ENCODE results near the gene COL8A1.

COL8A1 gene

DNA sequence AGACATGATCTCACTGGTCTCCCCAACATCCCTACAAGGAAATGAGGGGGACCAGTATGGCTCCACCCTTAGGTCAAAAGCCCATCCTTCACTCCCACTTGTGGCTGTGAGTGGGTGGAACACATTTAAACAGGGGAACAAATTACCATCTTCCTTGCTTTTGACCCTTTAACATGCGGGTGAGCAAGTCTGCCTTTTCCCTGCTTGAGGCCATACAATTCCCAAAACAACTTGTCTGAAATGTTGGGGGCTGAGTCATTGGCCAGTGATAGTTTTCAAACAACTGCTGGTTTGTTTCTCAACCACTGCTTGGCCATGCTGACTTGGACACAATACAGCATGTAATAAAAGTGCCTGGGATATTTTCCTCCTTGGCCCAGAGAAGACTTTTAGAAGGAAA is 39.6 kb downstream of the COL8A1 start:
- DNase-seq: no peak

DNA sequence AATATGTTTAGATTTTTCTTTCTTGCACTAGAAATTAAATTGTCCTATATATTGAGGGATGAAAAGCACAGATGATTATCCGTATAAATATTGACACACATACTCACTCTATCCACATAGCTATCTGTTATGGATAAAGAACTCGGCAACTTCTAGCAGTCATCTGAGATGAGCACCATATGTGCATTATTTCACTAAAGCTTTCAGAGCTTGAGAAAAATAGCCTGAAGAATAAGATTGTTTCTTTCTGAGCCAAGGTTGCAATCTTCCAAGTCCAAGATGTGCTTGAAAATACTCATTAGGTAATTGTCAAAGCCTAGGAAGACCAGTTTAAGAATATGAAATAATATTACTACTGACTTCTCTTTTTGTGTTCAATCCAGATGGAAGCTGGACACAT is 40.5 kb downstream of the COL8A1 start:
- DNase-seq: no peak

DNA sequence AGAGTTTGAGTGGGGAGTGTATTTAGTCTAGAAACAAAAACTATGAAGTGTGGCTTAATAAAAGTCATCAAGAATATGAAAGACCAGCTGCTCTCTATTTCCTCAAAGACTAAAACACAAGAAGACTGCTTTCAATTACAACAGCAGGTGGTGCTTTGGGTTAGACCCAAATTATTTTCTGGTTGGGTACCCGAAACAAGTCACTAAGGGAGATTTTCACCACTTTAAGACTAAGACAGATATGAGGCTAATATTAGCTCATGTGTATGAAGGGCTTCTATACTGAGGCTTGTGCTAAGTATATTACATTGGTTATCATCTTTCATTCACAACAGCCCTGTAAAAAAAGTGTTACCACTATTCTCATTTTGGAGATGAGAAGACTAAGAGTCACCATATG is 43.1 kb downstream of the COL8A1 start:
- DNase-seq: no peak

DNA sequence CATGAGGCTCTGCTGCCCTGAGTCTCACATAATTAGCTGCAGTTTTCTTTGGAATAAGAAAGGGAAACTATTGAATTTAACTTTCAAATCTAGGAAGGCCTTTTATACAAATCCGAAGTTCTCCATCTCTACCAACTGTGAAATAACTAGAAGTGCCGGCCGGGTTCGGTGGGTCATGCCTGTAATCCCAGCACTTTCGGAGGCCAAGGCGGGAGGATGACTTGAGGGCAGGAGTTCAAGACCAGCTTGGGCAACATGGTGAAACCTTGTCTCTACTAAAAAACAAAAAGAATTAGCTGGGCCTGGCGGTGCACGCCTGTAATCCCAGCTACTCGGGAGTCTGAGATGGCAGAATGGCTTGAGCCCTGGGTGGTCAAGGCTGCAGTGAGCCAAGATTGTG is 43.6 kb downstream of the COL8A1 start:
- no peak for DNase-seq

DNA sequence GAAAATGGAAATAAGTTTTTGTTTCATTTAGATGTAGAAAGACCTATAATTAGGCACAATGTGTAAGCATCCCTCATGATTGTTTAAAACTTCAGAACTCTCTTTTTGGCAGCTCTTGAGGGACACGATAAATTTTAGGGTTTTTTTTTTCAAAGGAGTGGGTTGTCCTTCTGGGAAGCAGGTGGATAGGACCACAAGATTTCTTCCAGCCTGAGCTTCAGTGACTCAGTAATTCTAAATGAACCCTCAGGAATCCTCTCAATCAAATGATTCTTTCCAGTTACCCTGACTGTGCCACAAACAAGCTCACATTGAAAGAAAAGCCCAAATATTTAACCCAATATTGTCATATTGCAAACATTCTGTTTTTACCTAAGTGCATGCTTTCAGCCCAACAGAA is 45.1 kb downstream of the COL8A1 start:
- DNase-seq: no peak

DNA sequence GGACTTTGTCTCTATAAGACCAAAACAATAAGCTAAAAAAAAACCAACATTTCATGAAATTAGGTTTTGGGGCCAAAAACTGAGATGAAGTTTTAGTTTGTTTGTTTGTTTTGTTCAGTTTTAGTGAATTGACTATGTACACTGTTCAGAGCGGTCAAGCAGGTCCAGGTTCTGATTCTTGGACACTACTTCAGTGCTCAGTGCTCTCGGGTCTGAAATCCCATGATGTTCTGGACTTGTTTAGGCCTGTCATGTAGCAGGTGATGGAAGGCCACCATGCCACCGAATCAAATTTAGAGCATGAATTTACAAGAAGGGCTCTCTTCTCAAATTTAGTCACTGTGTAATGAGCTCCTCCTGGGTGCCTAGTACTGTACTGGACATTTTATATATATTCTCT is 45.5 kb downstream of the COL8A1 start:
- DNase-seq: no peak

DNA sequence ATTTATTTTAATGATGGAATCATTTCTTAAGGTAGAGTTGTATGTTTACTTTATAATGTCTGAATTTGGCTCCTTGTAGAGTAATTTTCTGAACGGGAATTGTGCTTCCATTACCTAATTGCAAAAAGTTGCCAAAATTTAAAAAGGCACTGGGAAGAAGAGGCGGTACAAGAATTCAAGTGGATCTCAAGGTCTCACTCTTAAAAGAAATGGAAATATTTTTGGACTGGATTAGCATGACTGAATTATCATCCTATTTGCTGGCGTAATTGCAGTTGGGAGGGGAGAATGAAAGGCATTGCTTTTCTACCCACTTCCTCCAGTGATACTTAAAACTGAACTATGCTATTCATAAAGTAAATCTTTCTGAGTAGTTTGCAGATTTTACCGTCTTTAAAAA is 46.2 kb downstream of the COL8A1 start:
- no peak for DNase-seq

DNA sequence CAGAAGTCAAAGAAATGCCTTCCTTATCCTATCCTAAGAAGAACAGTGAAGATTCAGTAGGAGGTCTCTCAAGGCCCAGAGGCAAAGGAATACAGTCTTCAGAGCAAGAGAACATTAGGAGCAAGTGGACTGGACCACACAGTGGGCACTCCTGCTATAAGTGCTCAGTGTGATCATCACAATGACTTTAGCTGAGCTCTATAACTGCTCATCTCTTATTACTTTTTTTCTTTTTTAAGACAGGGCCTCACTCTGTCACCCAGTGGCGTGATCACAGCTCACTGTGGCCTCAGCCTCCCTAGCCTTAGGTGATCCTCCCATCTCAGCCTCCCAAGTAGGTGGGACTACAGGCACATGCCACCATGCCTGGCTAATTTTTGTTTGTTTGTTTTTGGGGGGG is 48.1 kb downstream of the COL8A1 start:
- no peak for DNase-seq

DNA sequence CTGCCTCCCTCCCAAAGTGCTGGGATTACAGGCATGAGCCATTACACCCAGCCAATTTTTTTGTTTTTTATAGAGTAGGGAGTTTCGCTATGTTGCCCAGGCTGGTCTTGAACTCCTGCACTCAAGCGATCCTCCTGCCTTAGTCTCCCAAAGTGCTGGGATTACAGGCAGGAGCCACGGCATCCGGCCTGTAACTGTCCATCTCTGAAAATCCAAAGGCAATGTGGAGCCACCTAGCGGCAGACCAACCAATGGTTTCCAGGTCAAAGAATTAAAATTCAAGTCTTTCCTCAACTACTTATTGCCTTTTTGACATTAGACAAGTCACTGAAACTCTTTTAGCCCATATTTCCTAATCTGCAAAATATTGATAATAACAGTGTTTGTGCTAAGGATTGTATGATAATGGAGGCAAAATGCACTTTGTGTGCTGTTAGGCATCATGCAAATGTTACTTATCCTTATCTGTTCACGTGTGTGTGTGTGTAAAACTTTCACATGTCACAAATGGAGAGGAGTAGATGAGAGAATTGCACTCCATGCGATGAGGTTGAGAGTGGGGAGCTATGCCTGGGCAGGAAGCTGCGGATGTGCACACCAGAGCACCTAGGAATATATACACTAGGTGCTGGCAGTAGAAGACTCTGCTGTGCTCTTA is 48.7 kb downstream of the COL8A1 start:
- peak; percentile 71 for DNase-seq

DNA sequence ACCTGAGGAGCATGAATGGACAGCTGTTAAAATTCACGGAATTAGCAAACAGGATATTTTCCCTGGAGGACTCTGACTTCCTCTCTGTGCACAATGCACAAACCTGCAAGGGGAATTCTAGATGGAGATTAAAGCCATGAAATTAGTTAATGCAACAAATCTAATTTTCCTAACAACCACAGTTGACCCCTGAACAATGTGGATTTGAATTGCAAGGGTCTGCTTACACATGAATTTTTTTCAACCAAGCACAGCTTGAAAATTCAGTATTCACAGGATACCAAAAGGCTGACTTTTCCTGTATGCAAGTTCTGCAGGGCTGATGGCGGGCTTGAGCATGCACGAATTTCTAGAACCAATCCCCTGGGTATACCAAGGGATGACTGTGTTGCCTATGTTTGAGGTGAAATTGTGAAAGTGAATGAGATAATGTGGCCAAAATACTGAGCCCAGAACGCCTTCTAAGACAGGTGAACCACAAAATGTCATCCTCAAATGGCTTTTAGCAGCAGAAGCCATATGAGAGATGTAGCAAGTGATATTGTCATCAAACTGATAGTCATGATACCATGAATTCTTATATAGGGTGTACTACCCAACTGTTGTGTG is 52.5 kb downstream of the COL8A1 start:
- no peak for DNase-seq

DNA sequence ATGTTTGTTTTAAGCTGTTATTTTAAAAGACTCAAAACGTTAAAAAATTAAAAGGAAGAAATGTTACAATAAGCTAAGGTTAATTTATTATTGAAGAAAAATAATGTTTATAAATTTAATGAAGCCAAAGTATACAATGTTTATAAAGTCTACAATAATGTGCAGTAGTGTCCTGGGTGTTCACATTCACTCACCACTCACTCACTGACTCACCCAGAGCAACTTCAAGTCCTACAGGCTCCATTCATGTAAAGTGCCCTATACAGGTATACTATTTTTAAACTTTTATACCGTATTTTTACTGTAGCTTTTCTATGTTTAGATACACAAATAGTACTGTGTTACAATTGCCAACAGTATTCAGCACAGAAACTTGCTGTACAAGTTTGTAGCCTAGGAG is 55.2 kb downstream of the COL8A1 start:
- DNase-seq: no peak

DNA sequence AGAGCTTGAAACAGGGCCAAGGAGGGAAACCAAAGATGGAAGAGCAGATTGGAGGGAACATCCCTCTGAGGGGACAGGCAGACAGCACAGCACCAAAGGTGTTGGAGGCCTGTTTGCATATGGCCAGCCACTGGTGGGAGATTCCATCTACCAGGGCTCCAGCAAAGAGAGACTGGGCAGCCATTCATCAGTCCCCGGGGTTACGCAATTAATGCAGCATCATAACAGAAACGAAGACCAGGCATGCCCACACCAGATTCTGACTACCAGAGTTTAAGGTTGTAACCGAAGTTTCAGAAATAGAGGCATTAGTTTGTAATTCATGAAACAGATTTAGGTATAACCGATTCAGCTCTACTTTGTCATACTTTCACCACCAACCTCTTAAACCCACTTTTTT is 58.1 kb downstream of the COL8A1 start:
- no peak for DNase-seq

DNA sequence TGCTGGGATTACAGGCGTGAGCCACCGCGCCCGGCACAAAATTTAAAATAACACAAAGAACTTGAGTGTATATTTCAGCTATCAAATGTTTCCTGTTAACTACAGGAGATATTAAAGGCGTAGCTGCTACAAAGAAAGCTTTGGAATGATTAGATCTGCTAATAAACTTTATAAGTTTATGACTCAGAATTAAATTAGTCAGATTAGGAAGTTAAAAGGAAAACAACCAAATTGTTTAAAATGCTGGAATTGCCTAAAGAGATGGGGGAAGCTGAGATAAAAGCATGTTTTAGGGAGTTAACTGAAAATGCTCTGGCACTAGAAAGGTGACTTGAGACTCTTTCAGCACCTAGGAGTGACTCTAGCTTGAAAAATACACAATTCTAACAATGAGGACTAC is 58.9 kb downstream of the COL8A1 start:
- no peak for DNase-seq

DNA sequence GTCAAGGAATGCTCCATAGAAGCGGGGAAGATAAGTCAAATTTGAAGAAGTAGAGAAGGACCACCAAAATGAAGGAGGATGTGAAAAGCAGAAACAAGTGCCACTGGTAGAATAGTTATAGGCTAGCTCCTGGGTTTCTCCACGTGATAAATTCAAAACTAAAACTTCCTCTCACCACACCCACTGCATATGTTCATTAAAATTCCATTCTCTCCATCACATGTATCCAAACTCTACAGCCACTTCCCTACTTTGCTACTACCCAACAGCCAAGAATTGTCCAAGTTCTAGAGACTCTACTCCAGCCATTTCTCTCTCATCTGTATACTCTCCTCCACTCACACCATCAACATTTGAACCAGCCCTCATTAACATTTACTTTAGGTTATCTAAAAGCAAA is 60.5 kb downstream of the COL8A1 start:
- no peak for DNase-seq

DNA sequence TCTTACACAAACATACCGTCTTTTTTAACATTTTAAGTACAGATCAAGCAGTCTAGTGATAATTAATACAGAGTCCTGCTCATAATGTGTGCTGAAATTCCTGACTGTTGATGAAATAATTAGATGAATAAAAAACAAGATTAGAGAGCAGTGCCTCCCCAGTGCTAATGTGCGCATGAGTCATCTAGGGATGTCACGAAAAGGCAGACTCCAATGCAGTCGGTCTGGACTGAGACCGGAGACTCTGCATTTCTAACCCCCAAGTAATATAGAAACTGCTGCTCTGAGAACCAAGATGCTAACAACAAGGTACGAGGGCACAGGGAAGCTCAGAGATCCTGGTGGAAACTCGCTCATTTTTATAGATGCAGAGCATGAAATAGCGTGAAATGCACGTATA is 61.4 kb downstream of the COL8A1 start:
- no peak for DNase-seq

DNA sequence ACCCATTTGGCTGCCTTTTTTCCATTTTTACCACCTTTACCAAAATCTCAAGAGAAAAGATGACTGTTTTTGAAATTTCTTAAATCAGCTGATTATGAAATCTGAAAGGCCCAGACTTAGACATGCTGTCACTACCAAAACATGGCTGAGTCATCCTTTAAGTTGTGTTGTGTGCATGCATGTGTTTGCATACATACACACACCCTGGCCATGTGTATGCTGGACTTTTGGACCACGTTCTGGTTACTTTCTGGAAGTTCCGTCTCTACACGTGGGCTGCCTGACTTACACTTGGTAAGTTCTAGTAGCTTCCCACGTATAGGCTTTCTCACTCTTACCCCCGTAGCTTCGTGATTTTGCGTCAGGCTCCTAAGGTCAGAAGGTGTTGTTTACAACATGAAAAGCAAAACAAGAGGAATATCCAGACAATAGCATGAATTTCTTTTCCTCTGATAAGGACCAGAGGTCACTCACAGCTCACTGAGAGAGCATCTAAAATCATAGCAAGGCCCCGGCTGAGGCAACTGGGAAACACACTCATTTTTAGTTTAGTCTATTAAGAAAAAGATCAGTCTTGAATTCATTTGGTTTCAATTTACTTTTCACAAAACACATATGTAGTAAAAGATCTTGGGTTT is 62.4 kb downstream of the COL8A1 start:
- no peak for DNase-seq

DNA sequence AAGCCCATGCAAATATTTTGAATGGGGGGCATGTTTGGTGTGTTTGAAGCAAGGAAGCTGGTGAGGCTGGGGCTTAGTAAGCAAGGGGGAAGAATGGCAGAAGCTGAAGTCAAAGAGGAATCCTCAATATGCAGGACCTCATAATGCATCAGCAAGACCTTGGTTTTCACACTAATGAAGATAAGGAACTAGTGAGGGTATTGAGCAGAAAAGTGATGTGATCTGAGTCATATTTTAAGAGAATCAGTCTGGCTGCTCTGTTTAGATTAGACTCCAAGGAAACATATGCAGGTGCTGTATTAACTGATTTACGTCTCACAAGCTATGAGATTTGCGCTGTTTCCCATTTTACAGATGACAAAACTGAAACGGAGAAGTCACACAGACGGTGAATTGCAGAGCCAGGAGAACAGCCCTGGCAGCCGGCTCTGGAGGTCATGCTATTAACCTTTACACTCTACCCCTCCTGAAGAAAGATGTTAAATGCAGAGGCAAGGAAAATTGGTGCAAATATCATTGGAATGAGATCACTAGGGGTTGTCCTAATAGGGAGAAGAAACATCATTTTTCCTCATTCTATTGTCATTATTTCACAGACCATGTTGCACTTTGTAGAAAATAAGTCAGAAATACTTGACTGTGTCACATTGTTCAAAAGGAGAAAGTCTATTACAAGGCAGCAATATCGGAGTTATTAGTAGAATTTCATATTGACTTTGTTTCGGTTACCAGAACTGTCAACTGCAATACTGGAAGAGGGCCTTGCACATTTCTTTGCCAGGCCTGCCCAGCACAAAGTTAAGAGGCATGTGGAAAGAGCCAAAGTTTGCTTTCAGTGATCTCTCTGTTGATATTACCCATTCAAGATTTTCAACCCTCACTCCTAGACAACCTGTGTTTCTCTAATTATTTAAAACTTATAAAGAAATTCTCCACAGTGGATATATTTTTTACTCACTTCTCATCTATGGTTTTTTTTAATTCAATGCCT is 64.9 kb downstream of the COL8A1 start:
- DNase-seq: no peak

DNA sequence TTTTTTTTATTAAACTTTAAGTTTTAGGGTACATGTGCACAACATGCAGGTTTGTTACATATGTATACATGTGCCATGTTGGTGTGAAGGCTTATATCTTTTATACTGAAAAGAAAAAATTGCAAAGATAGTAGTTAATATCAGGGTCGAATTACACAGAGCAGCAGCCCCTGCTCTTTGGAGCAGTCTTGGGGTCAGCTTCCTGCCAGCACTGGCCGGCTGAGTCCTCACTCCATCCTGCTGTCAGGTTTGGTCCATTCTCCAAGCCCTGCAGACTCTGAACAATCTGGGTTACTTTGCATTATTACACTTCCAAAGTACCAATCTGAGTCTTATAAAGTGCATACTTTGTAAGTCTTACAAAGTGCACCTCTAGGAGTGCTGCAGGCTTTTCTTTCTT is 66.0 kb downstream of the COL8A1 start:
- DNase-seq: no peak

DNA sequence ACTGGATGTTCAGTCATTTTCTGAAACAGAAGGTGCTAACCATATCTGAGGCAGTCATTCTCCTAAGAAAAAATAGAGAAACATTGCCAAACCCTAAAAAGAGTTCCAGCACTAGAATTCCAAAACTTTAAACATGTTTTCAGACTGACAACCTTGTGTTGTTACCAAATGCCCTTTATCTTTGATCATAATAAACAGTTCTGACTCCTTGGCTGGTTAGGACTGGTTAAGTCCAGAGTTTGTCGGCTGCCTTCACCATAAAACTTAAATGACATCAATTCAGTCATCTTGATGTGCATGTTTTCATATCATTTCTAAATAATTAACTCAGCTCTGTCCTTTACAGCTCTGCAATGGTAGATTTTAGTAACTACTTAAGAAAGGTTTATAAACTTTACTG is 68.0 kb downstream of the COL8A1 start:
- no peak for DNase-seq

DNA sequence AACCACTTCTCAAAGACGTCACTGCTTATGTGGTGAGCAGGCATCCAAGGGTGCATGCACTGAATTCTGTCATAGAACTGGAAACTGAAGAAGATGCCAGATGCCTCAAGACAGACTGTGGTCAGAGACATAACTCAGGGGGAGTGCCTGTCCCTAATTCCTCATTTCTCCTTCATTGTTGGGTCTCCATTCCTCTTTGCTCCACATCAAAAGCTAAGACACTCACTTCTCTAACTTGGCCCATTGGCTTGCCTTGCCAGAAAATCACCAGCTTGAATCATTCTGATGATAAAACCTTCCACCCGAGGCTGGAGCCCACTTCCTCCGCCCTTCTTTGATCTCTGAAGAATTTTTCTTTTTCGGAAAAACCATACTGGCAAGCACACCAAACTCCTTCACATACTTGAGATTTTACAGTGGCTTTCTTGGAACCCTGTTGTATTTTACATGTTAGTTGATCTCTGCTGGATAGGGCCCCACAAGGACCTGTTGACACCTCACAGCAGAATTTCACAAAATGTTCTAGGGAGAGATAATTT is 69.9 kb downstream of the COL8A1 start:
- DNase-seq: no peak

DNA sequence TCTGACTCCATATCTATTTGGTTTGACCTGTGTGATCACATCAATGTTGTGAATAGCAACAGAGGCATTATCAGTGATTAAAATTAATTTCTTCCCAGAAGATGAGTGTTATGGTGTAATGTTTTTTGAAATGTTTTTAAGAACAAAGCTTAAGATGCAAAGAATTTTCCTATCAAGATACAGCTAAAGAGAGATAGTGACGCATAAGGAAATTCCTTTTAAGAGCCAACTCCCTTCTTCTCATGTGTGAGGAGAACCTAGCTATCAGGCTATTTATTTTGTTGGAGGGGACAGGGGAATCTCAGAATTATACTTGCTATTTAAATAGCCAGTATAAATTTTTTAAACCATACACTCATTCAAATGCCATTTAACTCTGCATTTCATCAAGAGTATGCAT is 71.3 kb downstream of the COL8A1 start:
- DNase-seq: no peak

DNA sequence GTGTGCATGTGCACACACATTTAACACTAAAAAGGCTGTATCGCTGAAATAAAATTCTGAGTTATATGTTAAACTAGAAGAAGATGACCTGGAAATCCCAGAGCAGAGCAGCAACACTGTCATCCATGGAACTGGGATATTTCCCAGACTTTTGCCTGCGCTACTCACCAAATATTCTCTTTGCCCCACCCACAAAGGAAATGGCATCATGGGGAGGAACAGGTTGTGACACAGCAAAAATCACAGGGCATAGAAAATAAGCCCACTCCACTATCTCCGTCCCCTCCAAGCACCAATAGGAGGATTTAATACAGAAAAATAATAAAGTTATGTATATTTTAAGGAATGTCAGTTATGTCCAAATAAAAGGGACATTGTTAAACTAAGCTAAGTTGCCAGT is 71.7 kb downstream of the COL8A1 start:
- no peak for DNase-seq

DNA sequence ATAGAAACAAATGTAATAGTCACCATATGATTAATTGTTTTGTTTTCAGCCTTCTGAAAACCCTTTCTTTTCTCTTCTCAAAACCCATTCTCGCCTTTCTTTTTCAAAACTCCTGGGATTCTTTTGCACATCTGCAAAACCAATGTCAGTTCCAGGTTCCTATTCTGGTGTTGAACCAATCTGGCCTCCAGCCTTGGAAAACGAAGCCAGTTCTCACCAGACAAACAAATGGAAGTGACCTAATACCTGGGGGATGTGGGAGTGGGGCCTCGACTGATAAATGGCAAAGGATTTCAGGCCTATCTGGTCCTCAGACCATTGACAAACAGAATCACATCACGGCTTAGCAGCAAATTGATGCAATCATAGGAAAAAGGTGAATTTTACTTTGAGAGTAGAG is 73.0 kb downstream of the COL8A1 start:
- DNase-seq: no peak

Data from stimulated activated CD8-positive, alpha-beta memory T cell treated with anti-CD3 and anti-CD28 coated beads, Interleukin-4, amount 100 ng/mL, for 48 hours (primary cell).